Astrocyte (in vitro differentiated cells and primary cell): ENCODE data around the gene LANCL1. TPM values are rescaled to one million over a fixed set of nuclear protein-coding genes. Genes with fewer than 3 reads are reported as not detected.

Experiments used
- DNase-seq: peaks from one replicate; pipeline ENCODE4 v3.0.0-alpha.2; 2010; ENCODE audit warnings: low read depth
- FAIRE-seq: peaks from 2 replicates; lab custom pipeline; 2011; peaks lifted over from hg19 to GRCh38; lab: Jason Lieb, UNC
- H2AFZ ChIP-seq: 2 replicates; pipeline ENCODE4 v1.6.0; 2012; ENCODE audit warnings: low read depth, low read length, inconsistent platforms
- H3K27ac ChIP-seq: 2 replicates; pipeline ENCODE4 v1.5.1; 2011; ENCODE audit warnings: low read depth, low read length, inconsistent platforms
- H3K27me3 ChIP-seq: 2 replicates; pipeline ENCODE4 v1.6.0; 2011; ENCODE audit warnings: low read length, inconsistent platforms; ENCODE audit not compliant: insufficient read depth
- H3K36me3 ChIP-seq: 2 replicates; pipeline ENCODE4 v1.5.1; 2011; ENCODE audit warnings: low read length, inconsistent platforms; ENCODE audit not compliant: insufficient read depth
- H3K4me1 ChIP-seq: 2 replicates; pipeline ENCODE4 v1.5.1; 2011; ENCODE audit warnings: low read length, inconsistent platforms; ENCODE audit not compliant: insufficient read depth
- H3K4me2 ChIP-seq: 2 replicates; pipeline ENCODE4 v1.6.0; 2012; ENCODE audit warnings: low read length, inconsistent platforms
- H3K4me3 ChIP-seq: 2 replicates; pipeline ENCODE4 v1.5.1; 2011; ENCODE audit warnings: low read depth, mild to moderate bottlenecking, low read length, inconsistent platforms; ENCODE audit not compliant: insufficient read depth
- H3K79me2 ChIP-seq: 2 replicates; pipeline ENCODE4 v1.6.0; 2012; ENCODE audit warnings: mild to moderate bottlenecking, low read length, inconsistent platforms; ENCODE audit not compliant: insufficient read depth
- H3K9ac ChIP-seq: 2 replicates; pipeline ENCODE4 v1.6.0; 2012; ENCODE audit warnings: mild to moderate bottlenecking, low read length, inconsistent platforms
- H3K9me3 ChIP-seq: 2 replicates; pipeline ENCODE4 v1.5.1; 2012; ENCODE audit warnings: low read depth, mild to moderate bottlenecking, low read length, inconsistent platforms; ENCODE audit not compliant: insufficient read depth
- H4K20me1 ChIP-seq: 2 replicates; pipeline ENCODE4 v1.6.0; 2012; ENCODE audit warnings: low read length, inconsistent platforms; ENCODE audit not compliant: insufficient read depth
- H3K27ac Mint-ChIP-seq: one replicate; pipeline ENCODE4 v1.8.0; 2021; ENCODE audit warnings: mild to moderate bottlenecking, mixed read lengths; ENCODE audit not compliant: unreplicated experiment
- H3K27me3 Mint-ChIP-seq: one replicate; pipeline ENCODE4 v1.8.0; 2021; ENCODE audit warnings: low read depth, mixed read lengths; ENCODE audit not compliant: unreplicated experiment
- H3K36me3 Mint-ChIP-seq: one replicate; pipeline ENCODE4 v1.8.0; 2021; ENCODE audit warnings: low read depth, mixed read lengths; ENCODE audit not compliant: unreplicated experiment
- H3K4me1 Mint-ChIP-seq: one replicate; pipeline ENCODE4 v1.8.0; 2021; ENCODE audit warnings: low read depth, mixed read lengths; ENCODE audit not compliant: unreplicated experiment
- H3K4me3 Mint-ChIP-seq: one replicate; pipeline ENCODE4 v1.8.0; 2021; ENCODE audit warnings: mild to moderate bottlenecking, moderate library complexity, mixed read lengths; ENCODE audit not compliant: unreplicated experiment
- H3K9me3 Mint-ChIP-seq: one replicate; pipeline ENCODE4 v1.8.0; 2021; ENCODE audit warnings: mild to moderate bottlenecking, mixed read lengths; ENCODE audit not compliant: unreplicated experiment
- EZH2 ChIP-seq: IDR thresholded peaks from 2 replicates; pipeline ENCODE4 v1.6.1; 2012; ENCODE audit warnings: mild to moderate bottlenecking, low read length, inconsistent platforms; ENCODE audit not compliant: insufficient read depth
- total RNA-seq: library from RNA; stranded (reverse); gene quantifications from 2 replicates; pipeline ENCODE4 v1.2.1, GENCODE V29; 2021
- TF ChIP-seq, protein P1 (sequence below): IDR thresholded peaks from 2 replicates; pipeline ENCODE4 v1.5.1; 2011; ENCODE audit warnings: low read depth, mild to moderate bottlenecking, inconsistent platforms, low read length, moderate library complexity; ENCODE audit not compliant: insufficient read depth

LANCL1 gene
- total RNA-seq, 1 donor from 2014 or later, result 38.3 TPM

GRCh38 chr2:210422366-210422765 lies 54.2 kb downstream of the LANCL1 start:
- H2AFZ ChIP-seq, result no peak overlapping the region
- H3K9me3 ChIP-seq, result no peaks in the 10 kb centered on the region
- H3K4me3 ChIP-seq, result no peak overlapping the region
- Mint-ChIP-seq H3K27ac (no peak overlapping the region), H3K36me3 (peaks cover 12% of the 10 kb centered on the region), H3K4me1 (peaks cover 13% of the 10 kb centered on the region), H3K27me3 (no peaks in the 10 kb centered on the region), H3K4me3 (no peak overlapping the region), H3K9me3 (peaks cover 26% of the 10 kb centered on the region)
- peak overlapping the region; percentile 42 for H3K4me2 ChIP-seq
- no peak overlapping the region for H3K9ac ChIP-seq
- H3K27ac ChIP-seq, result no peak overlapping the region
- TF ChIP-seq, protein P1, sequence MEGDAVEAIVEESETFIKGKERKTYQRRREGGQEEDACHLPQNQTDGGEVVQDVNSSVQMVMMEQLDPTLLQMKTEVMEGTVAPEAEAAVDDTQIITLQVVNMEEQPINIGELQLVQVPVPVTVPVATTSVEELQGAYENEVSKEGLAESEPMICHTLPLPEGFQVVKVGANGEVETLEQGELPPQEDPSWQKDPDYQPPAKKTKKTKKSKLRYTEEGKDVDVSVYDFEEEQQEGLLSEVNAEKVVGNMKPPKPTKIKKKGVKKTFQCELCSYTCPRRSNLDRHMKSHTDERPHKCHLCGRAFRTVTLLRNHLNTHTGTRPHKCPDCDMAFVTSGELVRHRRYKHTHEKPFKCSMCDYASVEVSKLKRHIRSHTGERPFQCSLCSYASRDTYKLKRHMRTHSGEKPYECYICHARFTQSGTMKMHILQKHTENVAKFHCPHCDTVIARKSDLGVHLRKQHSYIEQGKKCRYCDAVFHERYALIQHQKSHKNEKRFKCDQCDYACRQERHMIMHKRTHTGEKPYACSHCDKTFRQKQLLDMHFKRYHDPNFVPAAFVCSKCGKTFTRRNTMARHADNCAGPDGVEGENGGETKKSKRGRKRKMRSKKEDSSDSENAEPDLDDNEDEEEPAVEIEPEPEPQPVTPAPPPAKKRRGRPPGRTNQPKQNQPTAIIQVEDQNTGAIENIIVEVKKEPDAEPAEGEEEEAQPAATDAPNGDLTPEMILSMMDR, result no peak
- no peak for TF ChIP-seq EZH2
- no peaks in the 10 kb centered on the region for H3K79me2 ChIP-seq
- peaks cover 6% of the 10 kb centered on the region for H3K4me1 ChIP-seq
- no peak for FAIRE-seq
- no peak for DNase-seq
- no peaks in the 10 kb centered on the region for H3K27me3 ChIP-seq
- no peaks in the 10 kb centered on the region for H3K36me3 ChIP-seq
- no peaks in the 10 kb centered on the region for H4K20me1 ChIP-seq

DNA sequence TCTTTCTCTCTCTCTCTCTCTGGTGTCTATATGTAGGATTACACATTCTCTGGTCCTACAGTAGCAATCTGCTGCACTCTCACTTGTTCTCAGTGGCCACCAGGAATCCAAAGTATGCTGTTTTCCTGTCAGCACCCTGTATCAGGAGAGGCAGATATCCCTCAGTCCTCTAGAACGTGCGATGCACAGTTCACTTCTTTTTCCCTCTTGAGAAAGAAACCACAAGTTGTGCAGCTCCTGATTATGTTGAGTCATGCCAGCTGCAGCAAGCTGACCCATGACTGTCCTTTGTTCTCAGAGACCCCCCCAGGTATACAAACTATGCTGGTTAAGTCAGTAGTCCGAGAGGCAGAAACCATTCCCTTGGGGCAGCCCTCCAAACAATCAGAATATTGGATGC lies 54.6 kb downstream of the LANCL1 start:
- Histone ChIP-seq H3K4me3 (no peak overlapping the region), H3K4me1 (peaks cover 6% of the 10 kb centered on the region), H3K27ac (no peak overlapping the region), H3K9ac (no peak overlapping the region), H3K79me2 (no peaks in the 10 kb centered on the region), H2AFZ (no peak overlapping the region), H3K36me3 (no peaks in the 10 kb centered on the region), H3K27me3 (no peaks in the 10 kb centered on the region), H3K4me2 (peak overlapping the region; percentile 42), H4K20me1 (no peaks in the 10 kb centered on the region), H3K9me3 (no peaks in the 10 kb centered on the region)
- no peak overlapping the region for H3K4me3 Mint-ChIP-seq
- peak; percentile 85 for DNase-seq
- H3K27ac Mint-ChIP-seq, result no peak overlapping the region
- TF ChIP-seq EZH2, result no peak
- TF ChIP-seq, protein P1, result no peak
- FAIRE-seq, result no peak
- H3K9me3 Mint-ChIP-seq, result peaks cover 24% of the 10 kb centered on the region
- H3K4me1 Mint-ChIP-seq, result peaks cover 13% of the 10 kb centered on the region
- peaks cover 11% of the 10 kb centered on the region for H3K36me3 Mint-ChIP-seq
- peaks cover 2% of the 10 kb centered on the region for H3K27me3 Mint-ChIP-seq

DNA sequence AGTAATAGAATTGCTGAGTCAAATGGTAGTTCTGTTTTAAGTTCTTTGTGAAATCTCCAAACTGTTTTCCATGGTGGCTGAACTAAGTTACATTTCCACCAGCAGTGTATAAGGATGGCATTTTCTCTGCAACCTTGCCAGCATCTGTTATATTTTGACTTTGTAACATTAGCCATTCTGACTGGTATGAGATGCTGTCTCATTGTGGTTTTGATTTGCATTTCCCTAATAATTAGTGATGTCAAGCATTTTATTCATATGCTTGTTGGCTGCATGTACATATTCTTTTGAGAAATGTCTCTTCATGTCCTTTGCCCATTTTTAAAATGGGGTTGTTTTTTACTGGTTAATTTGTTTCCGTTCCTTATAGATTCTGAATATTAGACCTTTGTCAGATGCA lies 63.9 kb downstream of the LANCL1 start:
- H2AFZ ChIP-seq, result no peak overlapping the region
- Mint-ChIP-seq H3K27me3 (peaks cover 5% of the 10 kb centered on the region), H3K4me1 (no peaks in the 10 kb centered on the region)

More for the DNA sequence above, 63.9 kb downstream of the LANCL1 start:
- Histone ChIP-seq H3K79me2 (no peaks in the 10 kb centered on the region), H3K4me2 (no peak overlapping the region), H3K4me3 (no peak overlapping the region), H3K9ac (no peak overlapping the region), H3K27me3 (no peaks in the 10 kb centered on the region), H3K36me3 (no peaks in the 10 kb centered on the region), H3K27ac (no peak overlapping the region), H3K4me1 (no peaks in the 10 kb centered on the region), H3K9me3 (no peaks in the 10 kb centered on the region), H4K20me1 (no peaks in the 10 kb centered on the region)
- DNase-seq, result no peak
- no peak for FAIRE-seq
- TF ChIP-seq, protein P1, result no peak
- no peak for TF ChIP-seq EZH2
- Mint-ChIP-seq H3K4me3 (no peak overlapping the region), H3K36me3 (no peaks in the 10 kb centered on the region), H3K27ac (no peak overlapping the region), H3K9me3 (peaks cover 17% of the 10 kb centered on the region)
